Fibroblast of lung (primary cell): ENCODE data around the gene DNAJC11. TPM values are rescaled to one million over a fixed set of nuclear protein-coding genes. Genes with fewer than 3 reads are reported as not detected.

Experiments used
- DNase-seq, 2 donors: peaks; one replicate each; pipeline versions ENCODE4 v3.0.0 to v3.0.0-alpha.2; 2010; ENCODE audit warnings: low read depth in 2 of 2
- H2AFZ ChIP-seq: 2 replicates; pipeline ENCODE4 v1.5.1; 2012; ENCODE audit warnings: low read length, control low read depth, inconsistent platforms
- H3K27ac ChIP-seq: 2 replicates; pipeline ENCODE4 v1.5.1; 2011; ENCODE audit warnings: low read length, control low read depth; ENCODE audit not compliant: insufficient read depth
- H3K27me3 ChIP-seq: 2 replicates; pipeline ENCODE4 v1.5.1; 2011; ENCODE audit warnings: mild to moderate bottlenecking, low read length; ENCODE audit not compliant: control insufficient read depth, insufficient read depth
- H3K36me3 ChIP-seq: 2 replicates; pipeline ENCODE4 v1.5.1; 2011; ENCODE audit warnings: low read length; ENCODE audit not compliant: control insufficient read depth, insufficient read depth
- H3K4me1 ChIP-seq: 2 replicates; pipeline ENCODE4 v1.5.1; 2011; ENCODE audit warnings: low read length; ENCODE audit not compliant: control insufficient read depth, insufficient read depth; ENCODE audit errors: extremely low read depth
- H3K4me2 ChIP-seq: 2 replicates; pipeline ENCODE4 v1.5.1; 2011; ENCODE audit warnings: low read length, control low read depth; ENCODE audit not compliant: insufficient read depth; ENCODE audit errors: extremely low read depth
- H3K4me3 ChIP-seq, 4 experiments: fragments of 200-600 bp in 1 of 4; sonication (generic) in 1 of 4; replicated peaks in 1 of 4; 2 replicates each; pipeline ENCODE4 v1.5.1; 2011 to 2016; ENCODE audit warnings: low read length in 4 of 4, low read depth in 3 of 4, mild to moderate bottlenecking in 3 of 4, control low read depth in 2 of 4, inconsistent platforms in 1 of 4, mixed read lengths in 1 of 4; ENCODE audit not compliant: insufficient read depth in 1 of 4; ENCODE audit errors: control extremely low read depth in 1 of 4
- H3K79me2 ChIP-seq: 2 replicates; pipeline ENCODE4 v1.5.1; 2012; ENCODE audit warnings: mild to moderate bottlenecking, low read length, inconsistent platforms; ENCODE audit not compliant: control insufficient read depth, insufficient read depth
- H3K9ac ChIP-seq: 2 replicates; pipeline ENCODE4 v1.5.1; 2011; ENCODE audit warnings: mild to moderate bottlenecking, low read length, control low read depth; ENCODE audit not compliant: insufficient read depth
- H3K9me3 ChIP-seq: 2 replicates; pipeline ENCODE4 v1.5.1; 2012; ENCODE audit warnings: low read depth, low read length; ENCODE audit not compliant: control insufficient read depth, insufficient read depth
- H4K20me1 ChIP-seq: 2 replicates; pipeline ENCODE4 v1.5.1; 2011; ENCODE audit warnings: low read length; ENCODE audit not compliant: control insufficient read depth, insufficient read depth; ENCODE audit errors: extremely low read depth
- EZH2 ChIP-seq: IDR thresholded peaks from 2 replicates; pipeline ENCODE4 v1.5.1; 2012; ENCODE audit warnings: low read length, control low read depth, mild to moderate bottlenecking; ENCODE audit errors: missing control alignments
- polyA plus RNA-seq, 2 donors: library from polyadenylated mRNA; depleted of rRNA in 1 of 2; stranded (reverse) in 1 of 2; unstranded in 1 of 2; fragments of >200 nt; gene quantifications; 2 replicates each; pipeline ENCODE4 v1.2.1, GENCODE V29; 2011 to 2012; ENCODE audit warnings: missing spikeins in 1 of 2
- total RNA-seq: library from RNA; depleted of rRNA; stranded (reverse); fragments of >200 nt; gene quantifications from 2 replicates; pipeline ENCODE4 v1.2.1, GENCODE V29; 2014
- TF ChIP-seq, protein P1 (sequence below), 2 donors: IDR thresholded peaks in 1 of 2; conservative IDR thresholded peaks in 1 of 2; 1 replicate in 1 of 2; 2 replicates in 1 of 2; pipeline ENCODE4 v1.5.1; 2011 to 2012; ENCODE audit warnings: low read length in 2 of 2, control low read depth in 1 of 2, inconsistent platforms in 1 of 2, low read depth in 1 of 2, mild to moderate bottlenecking in 1 of 2

The DNAJC11 gene
- total and polyA plus RNA-seq, 2 donors (not counting 1 experiment from before 2014, with no cell fraction given) = 31.8 to 35.2 TPM

DNA sequence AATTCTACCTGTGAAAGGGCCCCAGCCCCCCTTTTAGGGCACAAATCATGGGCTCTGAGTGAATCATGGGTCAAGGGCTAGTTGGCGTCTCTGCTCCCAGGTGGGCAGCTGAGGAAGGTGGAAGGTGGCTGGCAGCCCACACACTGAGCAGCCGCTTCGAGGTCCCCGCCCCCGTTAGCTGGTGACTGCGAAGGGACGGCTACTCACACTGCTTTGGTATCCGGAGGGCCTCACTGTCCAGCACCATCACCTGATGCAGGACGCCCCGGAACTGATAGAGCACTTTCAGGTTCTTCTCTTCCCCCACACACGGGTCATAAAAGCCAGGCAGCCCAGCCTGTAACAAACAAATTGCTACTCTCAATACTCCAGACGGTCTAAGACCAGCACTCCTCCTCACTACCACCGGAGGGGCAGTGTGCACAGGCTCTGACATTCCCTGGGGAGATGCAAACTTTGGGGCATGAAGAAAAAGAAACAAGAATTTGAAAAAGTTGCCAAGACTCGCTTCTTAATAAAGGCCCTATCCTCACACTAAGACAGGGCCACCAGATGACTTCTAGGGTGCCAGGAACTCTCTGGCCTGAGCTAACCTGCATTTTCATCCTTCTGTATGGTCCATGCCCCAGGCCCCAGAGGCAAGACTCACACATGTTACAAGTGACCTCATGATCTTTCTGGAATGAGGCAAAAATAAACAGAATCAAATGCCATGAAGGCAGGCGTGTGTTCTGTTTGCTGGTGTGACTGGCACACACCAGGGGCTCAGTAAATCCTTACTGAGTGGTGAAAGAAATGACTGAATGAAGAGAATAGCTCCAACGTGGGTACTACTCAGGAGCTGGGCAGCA, 65.5 kb downstream of the DNAJC11 start:
- no peaks in the 10 kb centered on the region for H4K20me1 ChIP-seq
- H3K36me3 ChIP-seq = peaks cover 29% of the 10 kb centered on the region
- H3K4me3 ChIP-seq = no peak overlapping the region
- no peak overlapping the region for H3K27ac ChIP-seq
- no peak overlapping the region for H3K9ac ChIP-seq
- TF ChIP-seq, protein P1, sequence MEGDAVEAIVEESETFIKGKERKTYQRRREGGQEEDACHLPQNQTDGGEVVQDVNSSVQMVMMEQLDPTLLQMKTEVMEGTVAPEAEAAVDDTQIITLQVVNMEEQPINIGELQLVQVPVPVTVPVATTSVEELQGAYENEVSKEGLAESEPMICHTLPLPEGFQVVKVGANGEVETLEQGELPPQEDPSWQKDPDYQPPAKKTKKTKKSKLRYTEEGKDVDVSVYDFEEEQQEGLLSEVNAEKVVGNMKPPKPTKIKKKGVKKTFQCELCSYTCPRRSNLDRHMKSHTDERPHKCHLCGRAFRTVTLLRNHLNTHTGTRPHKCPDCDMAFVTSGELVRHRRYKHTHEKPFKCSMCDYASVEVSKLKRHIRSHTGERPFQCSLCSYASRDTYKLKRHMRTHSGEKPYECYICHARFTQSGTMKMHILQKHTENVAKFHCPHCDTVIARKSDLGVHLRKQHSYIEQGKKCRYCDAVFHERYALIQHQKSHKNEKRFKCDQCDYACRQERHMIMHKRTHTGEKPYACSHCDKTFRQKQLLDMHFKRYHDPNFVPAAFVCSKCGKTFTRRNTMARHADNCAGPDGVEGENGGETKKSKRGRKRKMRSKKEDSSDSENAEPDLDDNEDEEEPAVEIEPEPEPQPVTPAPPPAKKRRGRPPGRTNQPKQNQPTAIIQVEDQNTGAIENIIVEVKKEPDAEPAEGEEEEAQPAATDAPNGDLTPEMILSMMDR (conservative IDR thresholded peaks at IDR 0.05 in 1 of 2, IDR thresholded peaks at IDR 0.05 in 1 of 2; ENCODE audit: low read depth in 1 of 2, low read length in 2 of 2) = no peak
- TF ChIP-seq EZH2 = no peak
- no peak overlapping the region for H3K4me2 ChIP-seq
- peaks cover 8% of the 10 kb centered on the region for H3K4me1 ChIP-seq
- H3K9me3 ChIP-seq = no peaks in the 10 kb centered on the region
- DNase-seq = no peak
- H3K79me2 ChIP-seq = no peaks in the 10 kb centered on the region
- no peaks in the 10 kb centered on the region for H3K27me3 ChIP-seq
- no peak overlapping the region for H2AFZ ChIP-seq

DNA sequence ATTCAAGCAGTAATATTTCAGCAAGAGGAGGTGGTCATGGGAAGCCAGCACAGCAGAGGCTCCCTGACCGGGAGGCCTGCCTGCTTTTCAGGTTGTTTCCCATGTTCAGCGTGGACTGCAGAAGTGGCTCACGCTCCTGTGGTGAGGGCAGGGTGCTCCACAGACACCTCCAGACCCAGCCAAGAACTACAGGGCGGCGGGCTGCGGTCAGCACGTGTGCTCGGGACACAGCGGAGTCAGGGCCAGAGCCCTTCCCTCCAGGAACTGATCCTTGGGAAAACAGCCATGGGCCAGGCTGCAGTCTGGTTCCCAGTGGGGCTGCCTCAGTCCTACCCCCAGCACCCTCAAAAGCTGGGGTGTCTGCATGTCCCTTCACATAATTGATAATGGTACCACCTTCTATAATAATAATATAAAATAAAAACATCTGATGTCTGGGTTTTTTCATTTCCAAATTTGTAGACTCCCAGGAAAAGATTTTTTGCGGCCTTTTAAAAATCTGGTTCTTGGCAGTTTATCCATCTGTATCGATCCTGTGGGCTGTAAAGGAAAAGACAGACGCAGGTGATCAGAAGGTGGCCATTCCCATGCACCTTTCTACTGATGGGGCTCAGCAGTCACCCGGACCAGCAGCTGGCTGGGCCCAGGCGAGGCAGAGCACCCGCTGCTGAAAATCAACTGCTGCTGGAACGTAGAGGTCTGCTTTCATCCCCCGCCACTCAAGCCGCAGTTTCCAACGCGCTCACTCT, 66.3 kb downstream of the DNAJC11 start:
- H3K9ac ChIP-seq = no peak overlapping the region
- H3K4me3 ChIP-seq = no peak overlapping the region
- H3K27me3 ChIP-seq = no peaks in the 10 kb centered on the region
- H4K20me1 ChIP-seq = no peaks in the 10 kb centered on the region
- peaks cover 29% of the 10 kb centered on the region for H3K36me3 ChIP-seq
- DNase-seq = no peak
- H3K27ac ChIP-seq = no peak overlapping the region
- H3K9me3 ChIP-seq = no peaks in the 10 kb centered on the region
- peaks cover 8% of the 10 kb centered on the region for H3K4me1 ChIP-seq
- H3K79me2 ChIP-seq = no peaks in the 10 kb centered on the region
- no peak overlapping the region for H3K4me2 ChIP-seq
- TF ChIP-seq, protein P1 (conservative IDR thresholded peaks at IDR 0.05 in 1 of 2, IDR thresholded peaks at IDR 0.05 in 1 of 2; ENCODE audit: low read depth in 1 of 2, low read length in 2 of 2) = no peak
- no peak for TF ChIP-seq EZH2
- no peak overlapping the region for H2AFZ ChIP-seq

DNA sequence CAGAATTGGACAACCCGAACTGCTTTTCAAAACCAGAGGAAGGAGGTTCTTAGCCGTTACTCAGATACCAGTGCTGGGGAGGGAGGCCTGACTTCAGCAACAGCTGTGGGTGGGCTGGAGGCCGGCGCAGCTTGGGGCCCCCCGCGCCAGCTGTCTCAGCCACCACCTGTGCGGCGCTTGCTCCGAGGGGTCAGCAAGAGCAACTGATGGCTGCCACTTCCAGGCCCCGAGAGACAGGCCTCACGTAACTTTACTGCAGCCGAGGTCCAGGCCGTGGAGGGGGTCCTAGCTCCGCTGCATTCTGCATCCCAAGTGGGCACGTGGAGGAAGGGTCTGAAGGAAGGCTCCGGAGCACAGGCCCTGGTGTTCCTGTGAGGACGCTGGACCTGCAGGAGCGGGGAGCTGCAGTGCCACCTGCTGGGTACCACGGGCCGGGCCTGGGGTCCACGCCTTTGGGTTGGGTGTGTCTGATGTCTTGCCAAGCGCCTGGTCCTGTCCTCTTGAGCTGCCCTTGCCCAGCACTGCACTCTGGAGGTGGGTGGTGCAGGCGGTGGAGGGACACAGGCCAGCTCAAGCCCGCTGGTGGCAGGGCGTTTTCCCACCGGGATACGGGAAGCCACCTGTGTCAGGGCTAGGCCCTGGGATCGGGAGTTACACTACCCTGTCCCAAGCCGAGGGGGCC, 67.1 kb downstream of the DNAJC11 start:
- Histone ChIP-seq H3K27me3 (no peaks in the 10 kb centered on the region), H3K4me1 (peaks cover 8% of the 10 kb centered on the region), H3K4me2 (no peak overlapping the region), H3K4me3 (no peak overlapping the region), H4K20me1 (no peaks in the 10 kb centered on the region), H3K79me2 (no peaks in the 10 kb centered on the region), H3K9ac (no peak overlapping the region), H3K27ac (no peak overlapping the region), H3K9me3 (no peaks in the 10 kb centered on the region), H3K36me3 (peaks cover 27% of the 10 kb centered on the region), H2AFZ (no peak overlapping the region)
- TF ChIP-seq EZH2 = no peak
- TF ChIP-seq, protein P1 (conservative IDR thresholded peaks at IDR 0.05 in 1 of 2, IDR thresholded peaks at IDR 0.05 in 1 of 2; ENCODE audit: low read depth in 1 of 2, low read length in 2 of 2) = peak; percentile 30 to 43
- peak; percentile 36 to 42 for DNase-seq
